Stimulated activated CD4-positive, alpha-beta T cell treated with anti-CD3 and anti-CD28 coated beads, TNF-alpha, amount 100 ng/mL, for 24 hours (primary cell): ENCODE data around the gene LNP1.

Experiments
- DNase-seq, 3 experiments: peaks; one replicate each; pipeline ENCODE4 v3.0.0-alpha.2; 2020; ENCODE audit warnings: low read depth in 3 of 3

LNP1 gene

DNA sequence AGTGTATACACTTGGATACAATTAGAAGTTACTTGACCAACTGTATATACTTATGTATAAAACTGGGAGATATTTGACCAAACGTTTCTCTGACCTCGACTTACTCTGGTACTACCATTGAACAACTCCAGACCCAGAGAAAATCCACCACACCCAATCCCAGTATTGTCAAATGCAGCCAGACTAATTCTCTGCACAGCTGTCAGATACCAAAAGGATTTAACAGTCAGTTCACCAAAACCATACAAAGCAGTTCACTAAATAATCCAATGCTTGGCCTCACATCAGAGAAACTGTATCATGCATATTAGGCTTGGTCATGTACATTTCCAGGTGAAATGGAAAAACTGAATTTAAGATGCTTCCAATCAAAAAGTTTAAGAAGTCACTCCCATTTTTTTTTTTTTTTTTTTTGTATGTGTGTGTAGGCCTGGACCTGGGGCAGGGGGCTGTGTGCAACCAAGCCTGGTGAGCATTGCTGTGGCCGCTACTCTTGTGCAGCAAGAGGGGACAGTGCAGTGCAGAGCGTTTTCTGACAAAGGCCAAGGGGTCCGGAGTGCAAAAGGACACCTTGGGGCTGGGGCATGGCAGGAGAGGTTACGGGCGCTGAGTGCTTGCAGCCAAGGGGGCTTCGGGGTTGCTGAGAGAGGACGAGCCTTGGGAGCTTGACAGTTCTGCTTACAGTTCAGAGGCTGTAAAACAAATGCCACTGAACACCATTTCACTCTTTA, 1.8 kb upstream of the LNP1 start:
- DNase-seq: no peak

GRCh38 chr3:100400419-100400779, 940 bp upstream of the LNP1 start:
- peak; percentile 5 to 20 (median 12) for DNase-seq

DNA sequence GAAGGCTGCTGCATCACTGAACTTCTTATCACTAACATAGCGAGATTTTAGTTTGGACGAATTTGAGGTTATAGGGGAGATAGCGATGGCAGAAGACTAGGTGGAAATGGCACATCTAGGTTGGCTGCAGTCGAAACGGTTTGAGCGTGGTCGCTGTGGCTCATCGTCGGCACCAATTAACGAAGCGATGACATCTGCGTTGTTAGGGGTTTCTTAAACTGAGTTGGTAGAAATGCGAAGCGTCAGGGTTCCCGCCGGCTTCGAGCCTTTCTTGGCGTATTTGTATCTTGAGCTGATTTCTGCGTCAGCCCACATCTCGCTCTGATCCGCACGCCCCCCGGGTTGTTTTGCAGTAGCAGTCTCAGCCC, 319 bp downstream of the LNP1 start:
- peak; percentile 19 to 28 (median 27) for DNase-seq

- no peak for DNase-seq
These were observed 917 bp downstream of the LNP1 start for GRCh38 chr3:100402256-100402655.

GRCh38 chr3:100402891-100403290, 1.6 kb downstream of the LNP1 start:
- DNase-seq: no peak

DNA sequence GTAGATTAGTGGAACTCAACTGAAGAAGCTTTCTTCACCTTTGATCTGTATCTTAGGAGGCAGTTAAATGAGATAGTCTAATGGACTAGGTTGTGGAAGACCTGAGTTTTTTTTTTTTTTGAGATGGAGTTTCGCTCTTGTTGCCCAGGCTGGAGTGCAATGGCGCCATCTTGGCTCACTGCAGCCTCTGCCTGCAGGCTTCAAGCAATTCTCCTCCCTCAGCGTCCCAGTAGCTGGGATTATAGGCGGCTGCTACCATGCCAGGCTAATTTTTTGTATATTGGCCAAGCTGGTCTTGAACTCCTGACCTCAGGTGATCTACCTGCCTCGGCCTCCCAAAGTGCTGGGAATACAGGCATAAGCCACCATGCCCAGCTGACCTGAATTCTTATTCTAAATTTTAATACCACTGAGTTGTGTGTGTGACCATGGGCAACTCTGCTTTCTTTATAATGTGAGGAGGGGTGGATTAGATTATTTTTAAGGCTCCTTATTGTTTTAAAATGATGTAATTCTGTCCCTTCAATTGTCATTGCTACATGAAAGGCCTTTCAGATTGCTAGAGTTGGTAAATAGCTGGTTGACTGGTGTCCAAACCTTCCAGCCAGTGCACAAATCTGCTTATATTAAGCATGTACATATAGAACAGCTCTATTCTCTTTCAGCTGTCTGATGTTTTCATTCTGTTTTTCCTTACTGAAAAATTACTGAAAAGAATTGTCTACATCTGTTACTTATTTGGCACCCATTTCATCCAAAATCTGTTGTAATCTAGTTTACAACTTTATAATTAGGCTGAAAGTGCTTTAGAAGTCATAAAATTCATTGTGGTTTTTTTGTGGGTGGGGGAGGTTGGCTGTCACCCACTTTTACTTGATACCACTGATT, 2.3 kb downstream of the LNP1 start:
- DNase-seq: no peak

DNA sequence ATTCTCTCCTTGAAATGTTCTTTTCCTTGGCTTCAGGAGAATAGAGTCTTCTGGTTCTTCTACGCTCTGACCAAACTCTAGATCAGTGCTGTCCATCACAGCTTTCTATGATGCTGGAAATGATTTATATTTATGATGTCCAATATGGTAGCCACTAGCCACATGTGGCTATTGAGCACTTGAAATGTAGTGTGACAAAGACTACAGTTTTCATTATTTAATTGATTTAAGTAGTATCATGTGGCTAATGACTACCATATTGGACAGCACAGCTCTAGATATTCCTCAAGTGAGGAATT, 2.9 kb downstream of the LNP1 start:
- no peak for DNase-seq

DNA sequence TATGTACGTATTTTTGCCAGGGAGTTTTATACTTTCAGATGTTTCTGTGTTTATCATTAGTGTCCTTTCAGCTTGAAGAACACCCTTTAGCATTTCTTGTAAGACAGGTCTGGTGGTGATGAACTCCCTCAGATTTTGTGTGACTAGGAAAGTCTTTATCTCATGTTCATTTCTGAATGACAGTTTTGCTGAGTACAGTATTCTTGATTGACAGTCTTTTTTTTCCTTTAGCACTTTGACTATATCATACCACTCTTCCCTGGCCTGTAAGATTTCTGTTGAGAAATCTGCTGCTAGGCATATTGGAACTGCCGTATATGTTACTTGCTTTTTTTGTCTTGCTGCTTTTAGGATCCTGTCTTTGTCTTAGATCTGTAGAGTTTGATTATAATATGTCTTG, 5.8 kb downstream of the LNP1 start:
- DNase-seq: no peak

- DNase-seq: no peak
These were observed 6.7 kb downstream of the LNP1 start for GRCh38 chr3:100407977-100408532.

- DNase-seq: no peak
These were observed 10.0 kb downstream of the LNP1 start for GRCh38 chr3:100411091-100411982.

DNA sequence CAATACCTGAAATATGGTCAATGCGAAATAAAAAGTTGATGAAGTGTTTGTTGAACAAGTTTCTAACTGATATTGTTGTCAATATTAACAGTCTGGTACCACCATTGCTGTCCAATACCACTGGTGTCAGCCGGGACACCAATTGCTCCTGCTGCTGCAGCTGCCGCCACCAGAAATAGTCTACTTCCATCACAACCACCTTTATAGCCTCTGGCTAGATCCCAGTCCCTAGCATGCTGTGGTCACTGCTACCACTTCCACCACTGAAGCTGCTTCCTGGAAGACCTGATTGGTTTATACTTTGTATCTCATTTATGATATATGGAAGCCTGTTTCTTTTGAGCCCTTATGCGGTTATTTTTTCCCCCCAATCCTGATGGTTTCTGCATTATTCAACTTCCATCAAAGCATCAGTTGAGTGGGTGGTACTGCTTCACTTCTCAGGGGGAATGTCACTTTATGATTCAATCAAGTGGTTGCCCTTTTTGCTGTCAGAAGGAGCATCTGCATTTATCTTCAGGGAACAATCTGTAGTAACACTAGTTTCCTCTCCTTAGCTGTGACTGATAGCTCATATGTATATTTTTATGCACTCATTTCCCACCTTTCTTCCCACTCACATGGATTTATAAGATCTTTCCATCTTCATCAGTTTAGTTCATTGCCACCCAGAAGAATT, 11.7 kb downstream of the LNP1 start:
- no peak for DNase-seq

DNA sequence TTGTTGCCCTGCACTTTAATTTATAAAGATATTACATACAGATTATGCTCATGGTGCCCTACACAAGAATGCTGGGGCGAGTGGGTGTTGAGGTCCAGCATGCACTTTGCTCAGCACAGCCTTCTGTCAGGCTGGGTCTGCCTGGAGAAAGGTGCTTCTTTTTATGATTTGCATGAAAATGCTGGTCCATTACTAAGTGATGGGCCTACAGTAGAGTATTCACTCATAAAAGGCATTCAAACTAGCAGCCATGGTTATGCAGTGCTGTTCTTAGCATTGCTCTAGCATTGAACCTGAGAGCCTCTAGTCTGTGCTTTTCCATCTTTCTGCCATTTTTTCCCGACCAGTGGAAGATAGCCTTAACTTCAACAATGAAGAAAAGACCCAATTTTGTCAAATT, 12.3 kb downstream of the LNP1 start:
- DNase-seq: no peak

DNA sequence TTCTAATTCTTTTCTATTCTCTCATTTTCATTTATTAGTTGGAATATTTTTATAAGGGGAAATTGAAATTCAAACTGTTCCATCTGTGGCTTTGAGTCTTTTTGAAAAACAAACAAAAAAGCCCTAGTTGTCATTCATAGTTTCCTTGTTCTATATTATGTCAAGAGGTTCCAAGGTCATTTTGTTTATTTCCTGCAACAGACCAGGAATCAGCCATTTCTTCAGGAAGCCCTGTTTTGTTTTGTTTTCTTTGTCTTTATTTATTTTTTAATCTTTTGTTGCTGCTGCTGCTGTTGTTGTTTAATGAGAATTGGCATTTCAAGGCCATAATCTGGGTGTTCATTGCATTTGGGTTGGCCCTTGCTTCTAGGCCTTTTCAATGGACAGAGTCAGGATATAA, 14.8 kb downstream of the LNP1 start:
- DNase-seq: no peak

- no peak for DNase-seq
These were observed 15.5 kb downstream of the LNP1 start for GRCh38 chr3:100416863-100417262.

DNA sequence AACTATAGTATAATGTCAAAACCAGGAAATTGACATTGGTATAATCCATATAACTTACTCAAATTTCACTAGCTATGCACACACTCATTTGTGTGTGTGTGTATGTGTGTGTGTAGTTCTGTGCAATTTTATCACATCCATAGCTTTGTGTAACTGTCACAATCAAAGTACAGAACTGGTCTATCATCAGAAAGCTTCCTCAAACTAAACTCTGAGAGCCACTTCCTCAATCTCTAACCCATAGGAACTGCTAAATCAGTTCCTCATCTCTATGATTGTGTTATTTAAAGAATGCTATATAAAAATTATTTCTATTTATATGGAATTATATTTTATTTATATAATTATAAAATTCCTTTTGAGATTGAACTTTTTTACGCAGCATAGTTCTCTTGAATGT, 18.1 kb downstream of the LNP1 start:
- no peak for DNase-seq

DNA sequence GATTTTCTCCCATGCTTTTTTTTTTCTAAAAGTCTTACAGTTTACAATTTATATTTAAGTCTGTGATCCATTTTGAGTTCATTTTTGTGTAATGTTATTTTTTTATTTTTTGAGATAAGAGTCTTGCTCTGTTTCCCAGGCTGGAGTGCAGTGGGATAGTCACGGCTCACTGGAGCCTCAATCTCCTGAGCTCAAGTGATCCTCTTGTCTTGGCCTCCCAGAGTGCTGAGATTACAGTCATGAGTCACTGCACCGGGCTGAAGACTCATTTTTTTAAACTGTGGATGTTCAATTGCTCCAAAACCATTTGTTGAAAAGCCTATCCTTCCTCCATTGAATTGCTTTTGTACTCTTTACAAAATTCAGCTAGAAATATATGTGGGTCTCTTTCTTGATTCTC, 19.5 kb downstream of the LNP1 start:
- no peak for DNase-seq

GRCh38 chr3:100423611-100424010, 22.3 kb downstream of the LNP1 start:
- DNase-seq: no peak

DNA sequence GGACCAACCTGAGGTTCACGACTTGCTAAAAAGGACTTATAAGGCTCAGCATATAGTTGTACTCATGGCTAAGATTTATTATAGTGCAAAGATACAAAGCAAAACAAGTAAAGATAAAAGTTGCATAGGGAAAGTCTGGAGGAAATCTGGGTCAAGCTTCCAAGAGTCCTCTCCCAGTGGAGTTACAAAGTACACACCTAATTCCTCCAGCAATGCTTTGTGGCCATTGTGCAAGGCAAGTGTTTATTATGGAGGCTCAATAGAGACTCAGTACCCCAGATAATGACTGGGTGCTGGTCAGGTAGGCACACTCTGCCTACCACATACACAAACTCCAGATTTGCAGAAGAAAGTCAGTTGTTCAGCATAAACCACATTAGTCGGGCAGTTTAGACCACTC, 22.9 kb downstream of the LNP1 start:
- no peak for DNase-seq

GRCh38 chr3:100425316-100425715, 24.0 kb downstream of the LNP1 start:
- no peak for DNase-seq

DNA sequence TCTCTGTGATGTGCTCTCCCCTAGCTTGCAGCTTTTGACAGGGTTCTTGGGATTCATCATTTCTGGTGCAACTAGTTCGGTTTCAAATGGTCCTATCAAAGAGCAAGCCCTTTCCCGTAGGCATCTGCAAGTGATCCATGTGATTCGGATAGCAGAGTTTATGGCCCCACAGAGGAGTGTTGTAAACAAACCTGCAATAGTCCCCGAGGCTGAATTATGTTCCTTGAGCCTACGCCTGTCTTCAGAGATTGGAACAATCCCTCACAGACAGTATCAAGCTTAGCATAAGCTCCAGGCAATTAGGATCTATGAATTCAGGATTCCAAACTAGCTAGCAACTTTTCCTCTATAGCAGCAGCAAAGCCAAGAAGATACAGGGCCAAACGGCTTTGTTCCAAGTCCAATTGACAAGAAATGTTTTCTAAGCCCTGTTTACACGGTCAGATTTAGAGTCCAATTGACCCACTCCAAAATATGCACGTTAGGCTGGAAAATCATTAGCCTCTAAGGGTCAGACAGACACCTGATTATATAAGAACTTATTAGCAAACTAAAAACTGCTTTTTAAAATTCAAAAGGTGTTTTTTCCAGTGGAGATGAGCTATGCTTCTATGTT, 24.8 kb downstream of the LNP1 start:
- DNase-seq: no peak

GRCh38 chr3:100427699-100428098, 26.4 kb downstream of the LNP1 start:
- no peak for DNase-seq
